ENCODE measurements around the gene ALKBH2. TPM values are rescaled to one million over a fixed set of nuclear protein-coding genes. Genes with fewer than 3 reads are reported as not detected.
A peak's percentile ranks its signal among the peaks of the same experiment; 100 is the strongest.
"Not testable (repeated sequence)": the region's sequence is repeated elsewhere in the genome, so short reads cannot be mapped to it uniquely, and the experiment has no call there.

ALKBH2 gene
- total RNA-seq, 1 donor from 2014 or later: 17.7 TPM

- DNase-seq (ENCODE audit: low read depth, low spot score): no peak
These were observed 23.7 kb downstream of the ALKBH2 start for GRCh38 chr12:109069307-109070271.

DNA sequence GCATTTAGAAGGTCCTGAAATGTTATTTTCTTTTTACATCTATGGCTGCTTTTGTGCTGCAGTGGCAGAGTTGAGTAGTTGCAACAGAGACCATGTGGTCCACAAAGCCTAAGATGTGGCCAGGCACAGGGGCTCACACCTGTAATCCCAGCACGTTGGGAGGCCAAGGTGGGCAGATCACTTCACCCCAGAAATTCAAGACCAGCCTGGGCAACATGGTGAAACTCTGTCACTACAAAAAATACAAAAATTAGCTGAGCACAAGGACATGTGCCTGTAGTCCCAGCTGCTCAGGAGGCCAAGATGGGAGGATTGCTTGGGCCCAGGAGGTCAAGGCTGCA lies 27.4 kb downstream of the ALKBH2 start:
- no peak for DNase-seq (ENCODE audit: low read depth, low spot score)

GRCh38 chr12:109065154-109065852 lies 28.0 kb downstream of the ALKBH2 start:
- no peak for DNase-seq (ENCODE audit: low read depth, low spot score)

- DNase-seq (ENCODE audit: low read depth, low spot score): no peak
These were observed 29.1 kb downstream of the ALKBH2 start for GRCh38 chr12:109064143-109064542.

DNA sequence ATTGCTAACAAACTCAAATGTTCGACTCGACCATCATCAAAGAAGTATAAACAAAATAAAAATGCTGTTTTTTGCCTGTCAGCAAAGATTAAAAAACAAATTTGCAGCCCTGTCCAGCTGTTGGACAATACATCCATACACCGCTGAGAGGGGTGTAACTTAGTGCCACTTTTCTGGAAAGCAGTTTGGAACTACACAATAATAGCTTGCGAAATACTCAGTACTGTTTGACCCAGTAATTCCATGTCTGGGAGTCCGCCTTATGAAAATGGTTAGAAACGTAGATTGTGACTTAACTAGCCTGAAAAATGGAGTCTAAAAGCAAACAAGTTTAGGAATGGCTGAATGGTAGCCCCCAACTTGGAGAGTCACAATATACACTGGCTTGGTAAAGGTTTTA lies 34.5 kb downstream of the ALKBH2 start:
- DNase-seq (ENCODE audit: low read depth, low spot score): no peak

DNA sequence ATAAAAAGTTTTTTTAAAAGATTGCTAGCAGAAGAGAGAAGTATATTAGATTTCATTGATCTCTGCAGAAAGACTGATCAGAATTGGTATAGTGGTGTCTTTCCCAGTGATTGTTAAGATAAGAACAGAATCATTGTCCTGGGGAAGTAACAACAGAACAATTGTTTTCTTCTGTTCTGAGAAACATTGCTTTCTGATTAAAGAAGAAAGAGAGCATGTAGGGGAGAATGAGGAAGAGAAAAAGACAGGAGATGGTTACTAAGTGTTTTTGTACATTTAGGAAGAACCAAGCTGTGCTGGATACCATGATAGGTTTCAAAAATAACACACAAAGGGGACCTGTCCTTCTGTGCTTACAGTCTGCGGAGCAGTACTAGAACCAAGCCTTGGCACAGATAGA lies 35.9 kb downstream of the ALKBH2 start:
- DNase-seq (ENCODE audit: low read depth, low spot score): no peak

DNA sequence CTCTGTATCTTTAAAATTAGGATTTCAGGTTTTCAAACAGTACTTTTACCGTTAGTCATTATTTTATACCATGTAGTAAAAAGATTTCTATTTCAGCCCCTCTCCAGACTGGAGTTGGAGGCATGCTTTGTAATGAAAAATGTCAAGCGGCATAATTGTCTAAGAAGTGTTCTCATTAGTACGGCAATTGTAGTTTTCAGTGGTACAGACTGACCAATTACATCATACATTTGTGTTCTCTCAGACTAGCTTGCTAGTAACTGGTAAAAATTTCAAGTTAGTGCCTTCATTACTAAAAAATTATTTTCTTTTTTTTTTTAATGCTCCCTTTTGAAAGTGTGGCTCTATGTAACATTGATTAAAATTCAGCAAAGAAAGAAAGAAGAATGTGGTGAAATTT lies 36.4 kb downstream of the ALKBH2 start:
- DNase-seq (ENCODE audit: low read depth, low spot score): no peak

GRCh38 chr12:109054520-109054919 lies 38.8 kb downstream of the ALKBH2 start:
- no peak for DNase-seq (ENCODE audit: low read depth, low spot score)

DNA sequence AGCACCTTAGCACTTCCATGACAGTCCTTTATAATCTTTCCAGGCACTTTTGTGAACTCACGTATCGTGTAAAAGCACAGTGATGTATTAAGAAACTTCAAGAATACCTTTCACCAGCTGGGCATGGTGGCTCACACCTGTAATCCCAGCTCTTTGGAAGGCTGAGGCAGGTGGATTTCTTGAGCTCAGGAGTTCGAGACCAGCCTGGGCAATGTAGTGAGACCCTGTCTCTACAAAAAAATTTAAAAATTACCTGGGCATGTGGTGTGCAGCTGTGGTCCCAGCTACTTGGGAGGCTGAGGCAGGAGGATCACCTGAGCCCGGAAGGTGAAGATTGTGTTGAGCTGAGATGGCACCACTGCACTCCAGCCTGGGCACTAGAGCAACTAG lies 39.2 kb downstream of the ALKBH2 start:
- not testable (repeated sequence) for DNase-seq (ENCODE audit: low read depth, low spot score)

GRCh38 chr12:109053382-109054123 lies 39.7 kb downstream of the ALKBH2 start:
- no peak for DNase-seq (ENCODE audit: low read depth, low spot score)

DNA sequence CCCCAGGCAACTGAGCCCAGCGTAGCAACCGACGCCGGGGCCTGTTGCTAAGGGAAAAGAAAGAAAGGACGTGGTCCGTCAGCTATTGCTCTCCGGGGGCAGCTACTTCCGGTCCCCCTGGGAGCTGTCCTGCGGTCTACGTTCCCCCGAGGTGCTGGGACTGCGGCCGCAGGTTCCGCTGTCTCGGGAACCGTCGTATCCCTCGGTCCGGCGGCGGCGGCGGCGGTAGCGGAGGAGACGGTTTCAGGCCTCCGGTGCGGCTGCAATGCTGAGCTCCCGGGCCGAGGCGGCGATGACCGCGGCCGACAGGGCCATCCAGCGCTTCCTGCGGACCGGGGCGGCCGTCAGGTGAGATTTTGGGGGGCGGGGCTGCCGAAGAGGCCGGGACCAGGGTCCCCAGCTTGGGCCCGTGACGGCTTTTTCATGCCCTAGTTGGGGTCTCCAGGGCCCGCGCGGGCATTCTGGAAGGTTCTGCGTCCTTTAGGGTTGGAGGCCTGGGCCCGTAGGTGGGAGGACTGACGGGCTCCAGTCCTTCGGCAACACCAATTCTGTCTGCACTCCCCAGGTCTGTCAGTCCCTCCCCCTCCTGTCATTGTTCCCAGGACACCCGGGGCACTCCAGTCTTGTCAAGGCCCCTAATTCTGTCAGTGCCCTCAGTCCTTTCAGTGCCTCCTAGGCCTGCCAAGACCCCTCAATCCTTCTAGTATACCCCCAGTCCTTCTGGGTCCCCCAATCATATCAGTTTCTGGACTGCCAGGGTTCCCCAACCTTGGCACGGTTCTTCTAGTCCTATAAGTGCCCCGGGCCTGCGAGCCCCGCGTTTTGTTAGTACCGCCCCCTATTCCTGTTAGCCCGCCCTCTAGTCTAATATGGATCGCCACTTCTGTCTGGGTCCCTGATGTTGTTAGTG lies 40.6 kb downstream of the ALKBH2 start, which contains the start of gene USP30:
TSS of gene USP30 (plus strand) at position 163 of the 910 bp plus-strand sequence. CDS start at position 266, 103 bp downstream.
- peak; percentile 58 for DNase-seq (ENCODE audit: low read depth, low spot score)

DNA sequence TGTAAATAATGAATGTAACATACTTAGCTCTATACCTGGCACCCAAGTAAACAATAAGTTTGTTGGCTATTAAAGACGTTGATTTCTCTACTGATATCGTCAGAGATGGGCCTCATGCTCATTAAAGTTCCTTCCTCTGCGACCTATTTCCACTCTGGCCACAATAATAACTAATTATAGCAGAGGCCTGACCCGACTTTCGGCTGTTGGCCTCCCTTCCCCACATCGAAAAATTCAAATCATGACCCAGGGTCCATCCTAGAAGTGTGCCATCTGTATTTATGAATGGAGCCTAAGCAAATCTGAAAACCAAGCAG lies 41.2 kb downstream of the ALKBH2 start:
- DNase-seq (ENCODE audit: low read depth, low spot score): no peak

- not testable (repeated sequence) for DNase-seq (ENCODE audit: low read depth, low spot score)
These were observed 43.5 kb downstream of the ALKBH2 start for GRCh38 chr12:109049794-109050193.

DNA sequence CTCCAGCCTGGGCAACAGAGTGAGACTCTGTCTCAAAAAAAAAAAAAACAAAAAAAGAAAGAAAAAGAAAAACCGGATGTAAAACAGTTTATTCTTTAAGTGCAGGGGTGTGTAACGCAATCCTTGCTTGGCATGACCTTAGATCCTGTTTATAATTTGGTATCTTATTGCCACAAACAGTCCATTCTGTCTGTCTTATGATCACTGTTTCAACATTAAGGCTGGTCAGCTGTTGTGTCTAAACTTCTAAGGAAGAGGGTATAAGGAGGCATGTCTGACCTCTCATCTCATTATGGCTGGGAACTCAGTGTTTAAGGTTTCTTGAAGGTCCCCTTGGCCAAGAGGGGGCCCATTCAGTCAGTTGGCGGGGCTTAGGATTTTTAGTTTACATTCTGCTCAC lies 44.6 kb downstream of the ALKBH2 start:
- not testable (repeated sequence) for DNase-seq (ENCODE audit: low read depth, low spot score)

- DNase-seq (ENCODE audit: low read depth, low spot score): no peak
These were observed 46.0 kb downstream of the ALKBH2 start for GRCh38 chr12:109047081-109047805.

- DNase-seq (ENCODE audit: low read depth, low spot score): no peak
These were observed 49.0 kb downstream of the ALKBH2 start for GRCh38 chr12:109044241-109044640.

Measured in pulmonary artery endothelial cell (primary cell).